CD4-positive, CD25-positive, alpha-beta regulatory T cell (primary cell): Measurements from ENCODE around the gene TRIOBP. TPM values are rescaled to one million over a fixed set of nuclear protein-coding genes. Genes with fewer than 3 reads are reported as not detected.
"Not testable (repeated sequence)": the region's sequence is repeated elsewhere in the genome, so short reads cannot be mapped to it uniquely, and the experiment has no call there.

Experiments
- ATAC-seq, 2 donors: fragments of 150-1000 bp; cut with Tn5 transposase; one replicate each; pipeline ENCODE4 v1.10.0; 2021; ENCODE audit warnings: low read depth in 2 of 2, moderate number of reproducible peaks in 2 of 2, moderate library complexity in 1 of 2
- DNase-seq, 3 donors: peaks; one replicate each; pipeline versions ENCODE4 v3.0.0 to v3.0.0-alpha.2; 2012 to 2022; ENCODE audit warnings: mixed read lengths in 1 of 3
- H3K27ac ChIP-seq: one replicate; pipeline ENCODE4 v1.7.0; 2013; ENCODE audit warnings: mild to moderate bottlenecking, low read length; ENCODE audit not compliant: insufficient read depth, poor library complexity, severe bottlenecking
- H3K27me3 ChIP-seq: one replicate; pipeline ENCODE4 v1.7.0; 2013; ENCODE audit warnings: low read length; ENCODE audit not compliant: control insufficient read depth, insufficient read depth
- H3K36me3 ChIP-seq: one replicate; pipeline ENCODE4 v1.7.0; 2013; ENCODE audit warnings: mild to moderate bottlenecking, low read length, moderate library complexity; ENCODE audit not compliant: control insufficient read depth, insufficient read depth
- H3K4me1 ChIP-seq: 2 replicates; pipeline ENCODE4 v1.7.0; 2013; ENCODE audit warnings: mild to moderate bottlenecking, low read length; ENCODE audit not compliant: insufficient read depth, control insufficient read depth, poor library complexity, severe bottlenecking
- H3K4me3 ChIP-seq: one replicate; pipeline ENCODE4 v1.7.0; 2013; ENCODE audit warnings: low read depth, mild to moderate bottlenecking, low read length, moderate library complexity
- H3K9me3 ChIP-seq, 2 experiments: 1 replicate in 1 of 2; 2 replicates in 1 of 2; pipeline ENCODE4 v1.7.0; 2013; ENCODE audit warnings: low read length in 2 of 2, mild to moderate bottlenecking in 1 of 2, moderate library complexity in 1 of 2; ENCODE audit not compliant: control insufficient read depth in 2 of 2
- H3K27ac Mint-ChIP-seq, 3 donors: one replicate each; pipeline ENCODE4 v1.8.0; 2020 to 2022; ENCODE audit warnings: mild to moderate bottlenecking in 3 of 3, mixed read lengths in 3 of 3, moderate library complexity in 2 of 3
- H3K27me3 Mint-ChIP-seq: one replicate; pipeline ENCODE4 v1.8.0; 2022; ENCODE audit warnings: mild to moderate bottlenecking, mixed read lengths
- H3K36me3 Mint-ChIP-seq: one replicate; pipeline ENCODE4 v1.8.0; 2020; ENCODE audit warnings: mixed read lengths
- H3K4me1 Mint-ChIP-seq, 4 donors: one replicate each; pipeline ENCODE4 v1.8.0; 2020 to 2022; ENCODE audit warnings: mixed read lengths in 4 of 4, mild to moderate bottlenecking in 1 of 4
- H3K4me3 Mint-ChIP-seq, 4 donors: one replicate each; pipeline ENCODE4 v1.8.0; 2020 to 2022; ENCODE audit warnings: mild to moderate bottlenecking in 4 of 4, mixed read lengths in 4 of 4, moderate library complexity in 3 of 4
- H3K9me3 Mint-ChIP-seq, 7 donors: one replicate each; pipeline ENCODE4 v1.8.0; 2020 to 2022; ENCODE audit warnings: mixed read lengths in 7 of 7, mild to moderate bottlenecking in 3 of 7, moderate library complexity in 2 of 7
- polyA plus RNA-seq, 4 donors: library from polyadenylated mRNA; unstranded; fragments of 300-500 nt; fragmentation: Illumina TruSeq; gene quantifications; one replicate each; pipeline ENCODE4 v1.2.3, GENCODE V29; 2021
- total RNA-seq: library from RNA; stranded (reverse); gene quantifications from one replicate; pipeline ENCODE4 v1.2.3, GENCODE V29; 2022

The TRIOBP gene
- total and polyA plus RNA-seq, 5 donors from 2014 or later: 10.9 to 24.8 (median 14.0) TPM

DNA sequence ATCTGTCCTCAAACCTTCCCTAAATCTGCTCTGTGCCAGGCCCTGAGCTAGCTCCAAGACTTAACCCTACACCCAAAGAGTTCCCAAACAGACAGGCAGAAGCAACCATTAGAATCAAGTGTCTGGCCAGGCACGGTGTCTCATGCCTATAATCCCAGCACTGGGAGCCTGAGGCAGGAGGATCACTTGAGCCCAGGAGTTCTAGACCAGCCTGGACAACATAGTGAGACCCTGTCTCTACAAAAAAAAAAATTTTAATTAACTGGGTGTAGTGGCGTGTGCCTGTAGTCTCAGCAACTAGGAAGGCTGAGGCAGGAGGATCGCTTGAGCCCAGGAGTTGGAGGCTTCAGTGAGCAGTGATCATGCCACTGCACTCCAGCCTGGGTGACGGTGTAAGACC lies 40.3 kb upstream of the TRIOBP start:
- H3K9me3 Mint-ChIP-seq, H3K27me3 ChIP-seq, H3K9me3 ChIP-seq, ATAC-seq, H3K27me3 Mint-ChIP-seq, H3K27ac ChIP-seq, H3K36me3 Mint-ChIP-seq, DNase-seq, H3K4me3 ChIP-seq: not testable (repeated sequence)
- Mint-ChIP-seq H3K4me1 (peaks cover 0 to 46% (median 23%) of the 10 kb centered on the region in 4 donors), H3K27ac (peak overlapping the region in 1 of 3 donors; percentile 65), H3K4me3 (peak overlapping the region in 1 of 4 donors; percentile 22)
- H3K36me3 ChIP-seq: peaks cover 26% of the 10 kb centered on the region
- peaks cover 29% of the 10 kb centered on the region for H3K4me1 ChIP-seq

DNA sequence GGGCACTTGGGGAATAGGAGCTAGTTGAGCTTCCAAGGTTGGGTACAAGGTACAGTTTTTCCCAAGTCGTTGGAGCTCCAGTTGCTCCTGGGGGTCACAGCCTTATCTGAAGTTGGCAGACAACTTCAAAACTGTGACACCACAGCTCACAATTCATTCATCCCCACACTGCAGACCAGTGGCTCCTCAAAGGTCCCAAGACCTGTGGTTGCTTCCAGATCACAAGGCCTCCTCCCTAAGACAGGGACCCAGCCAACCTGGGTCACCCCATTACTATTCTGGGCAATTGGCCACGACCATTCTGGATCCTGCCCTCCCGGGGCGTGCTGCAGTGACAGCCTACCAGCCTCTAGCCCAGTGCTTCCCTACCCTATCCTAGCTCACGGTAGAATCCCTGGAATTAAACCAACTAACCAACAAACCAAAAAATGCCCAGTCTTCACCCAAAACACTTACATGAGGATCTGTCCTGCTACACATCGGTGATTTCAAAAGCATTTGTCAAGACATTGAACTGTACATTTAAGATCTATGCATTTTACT lies 39.2 kb upstream of the TRIOBP start:
- H3K36me3 Mint-ChIP-seq: peaks cover 3% of the 10 kb centered on the region
- peaks cover 0 to 54% (median 29%) of the 10 kb centered on the region in 4 donors for H3K4me1 Mint-ChIP-seq
- Histone ChIP-seq H3K27me3 (no peaks in the 10 kb centered on the region), H3K27ac (peak overlapping the region; percentile 81), H3K4me3 (peak overlapping the region; percentile 87), H3K9me3 (no peaks in the 10 kb centered on the region), H3K4me1 (peaks cover 29% of the 10 kb centered on the region), H3K36me3 (peaks cover 19% of the 10 kb centered on the region)
- peak overlapping the region; percentile 38 to 93 (median 81) for H3K27ac Mint-ChIP-seq
- no peaks in the 10 kb centered on the region for H3K9me3 Mint-ChIP-seq
- ATAC-seq (no peak), DNase-seq (no peak)
- H3K27me3 Mint-ChIP-seq: no peaks in the 10 kb centered on the region
- H3K4me3 Mint-ChIP-seq: peak overlapping the region; percentile 81 to 90 (median 87)

DNA sequence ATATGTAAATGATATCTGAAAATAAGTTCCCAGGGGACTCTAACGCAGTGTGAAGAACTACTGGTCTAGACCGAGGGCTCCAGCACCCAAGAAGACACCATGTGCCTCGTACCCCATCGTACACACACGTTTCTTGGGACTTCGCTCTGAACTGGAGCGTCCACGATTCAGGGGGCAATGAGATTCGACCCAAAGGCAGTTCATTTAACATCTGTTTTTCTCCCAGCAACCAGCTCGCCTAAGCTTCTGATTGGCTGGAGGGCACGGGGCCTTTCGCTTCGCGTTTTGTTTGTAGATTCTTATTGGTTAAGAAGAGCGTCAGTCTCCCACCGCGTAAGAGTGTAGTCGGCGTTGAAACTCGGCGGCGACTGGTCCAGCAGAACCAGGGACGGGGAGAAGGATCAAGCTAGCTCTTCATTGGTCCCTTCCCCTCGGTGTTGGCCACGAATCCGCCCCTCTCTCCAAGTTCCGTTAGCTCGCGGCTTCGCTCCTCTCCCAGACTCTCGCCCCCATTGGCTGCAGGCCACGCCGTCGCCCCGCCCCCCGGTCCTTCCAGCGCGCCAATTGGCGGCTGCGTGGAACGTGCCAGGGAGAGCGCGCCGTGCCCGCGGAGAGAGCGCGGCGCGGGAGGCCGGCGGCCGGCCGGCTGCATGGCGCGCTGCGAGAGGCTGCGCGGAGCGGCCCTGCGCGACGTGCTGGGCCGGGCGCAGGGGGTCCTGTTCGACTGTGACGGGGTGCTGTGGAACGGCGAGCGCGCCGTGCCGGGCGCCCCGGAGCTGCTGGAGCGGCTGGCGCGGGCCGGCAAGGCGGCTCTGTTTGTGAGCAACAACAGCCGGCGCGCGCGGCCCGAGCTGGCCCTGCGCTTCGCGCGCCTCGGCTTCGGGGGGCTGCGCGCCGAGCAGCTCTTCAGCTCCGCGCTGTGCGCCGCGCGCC lies 38.4 kb upstream of the TRIOBP start, which contains the start of gene PDXP:
TSS of gene PDXP (plus strand) at position 591 of the 933 bp plus-strand sequence. CDS start at position 651, 60 bp downstream.
- H3K36me3 ChIP-seq: peaks cover 13% of the 10 kb centered on the region
- peak within 1 kb of the TSS; percentile 87 for H3K4me3 ChIP-seq
- Mint-ChIP-seq H3K4me1 (peaks cover 0 to 53% (median 29%) of the 10 kb centered on the region in 4 donors), H3K36me3 (peaks cover 3% of the 10 kb centered on the region), H3K27me3 (no peaks in the 10 kb centered on the region), H3K27ac (peak within 1 kb of the TSS; percentile 38 to 93 (median 86)), H3K9me3 (no peaks in the 10 kb centered on the region), H3K4me3 (peak within 1 kb of the TSS; percentile 85 to 94 (median 90))
- peak; percentile 95 to 98 for ATAC-seq
- peaks cover 29% of the 10 kb centered on the region for H3K4me1 ChIP-seq
- DNase-seq: peak; percentile 97 to 100 (median 98)
- H3K27ac ChIP-seq: peak within 1 kb of the TSS; percentile 81
- H3K27me3 ChIP-seq: no peaks in the 10 kb centered on the region
- no peaks in the 10 kb centered on the region for H3K9me3 ChIP-seq

DNA sequence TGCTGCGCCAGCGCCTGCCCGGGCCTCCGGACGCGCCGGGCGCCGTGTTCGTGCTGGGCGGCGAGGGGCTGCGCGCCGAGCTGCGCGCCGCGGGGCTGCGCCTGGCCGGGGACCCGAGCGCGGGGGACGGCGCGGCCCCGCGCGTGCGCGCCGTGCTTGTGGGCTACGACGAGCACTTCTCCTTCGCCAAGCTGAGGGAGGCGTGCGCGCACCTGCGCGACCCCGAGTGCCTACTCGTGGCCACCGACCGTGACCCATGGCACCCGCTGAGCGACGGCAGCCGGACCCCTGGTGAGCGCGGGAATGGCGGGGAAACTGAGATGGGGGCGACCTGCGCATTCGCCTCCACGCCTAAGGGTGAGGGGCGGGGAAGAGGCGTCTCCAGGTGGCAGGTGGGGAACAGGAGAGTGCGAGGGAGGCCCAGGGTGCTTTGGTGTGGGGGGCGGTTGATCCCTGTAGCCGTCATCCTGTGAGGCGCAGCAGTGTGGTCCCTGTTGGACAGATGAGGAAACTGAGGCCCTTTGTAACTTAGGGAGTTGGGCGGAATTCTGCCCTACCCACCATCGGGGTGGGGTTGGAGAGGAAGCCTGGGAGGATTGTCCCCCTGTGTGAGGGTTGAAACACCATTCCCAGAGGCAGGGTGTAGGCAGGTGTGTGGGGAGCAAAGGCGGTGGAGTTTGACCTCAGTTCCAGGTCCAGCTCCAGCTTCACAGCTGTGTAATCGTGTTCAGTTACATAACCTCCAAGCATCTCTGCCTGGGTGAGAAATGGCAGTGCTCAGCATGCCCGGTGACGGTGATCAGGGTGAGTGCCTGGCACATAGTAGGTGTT lies 37.6 kb upstream of the TRIOBP start:
- no peaks in the 10 kb centered on the region for H3K9me3 ChIP-seq
- H3K27ac Mint-ChIP-seq: peak overlapping the region; percentile 51 to 90 (median 86)
- peaks cover 0 to 52% (median 29%) of the 10 kb centered on the region in 4 donors for H3K4me1 Mint-ChIP-seq
- H3K27me3 Mint-ChIP-seq: no peaks in the 10 kb centered on the region
- no peaks in the 10 kb centered on the region for H3K9me3 Mint-ChIP-seq
- no peaks in the 10 kb centered on the region for H3K27me3 ChIP-seq
- no peak for ATAC-seq
- peak overlapping the region; percentile 84 to 94 (median 86) for H3K4me3 Mint-ChIP-seq
- H3K4me3 ChIP-seq: peak overlapping the region; percentile 76
- peaks cover 6% of the 10 kb centered on the region for H3K36me3 ChIP-seq
- H3K4me1 ChIP-seq: peaks cover 29% of the 10 kb centered on the region
- H3K36me3 Mint-ChIP-seq: peaks cover 3% of the 10 kb centered on the region
- DNase-seq: peak in 1 of 3 donors; percentile 35
- H3K27ac ChIP-seq: no peak overlapping the region

DNA sequence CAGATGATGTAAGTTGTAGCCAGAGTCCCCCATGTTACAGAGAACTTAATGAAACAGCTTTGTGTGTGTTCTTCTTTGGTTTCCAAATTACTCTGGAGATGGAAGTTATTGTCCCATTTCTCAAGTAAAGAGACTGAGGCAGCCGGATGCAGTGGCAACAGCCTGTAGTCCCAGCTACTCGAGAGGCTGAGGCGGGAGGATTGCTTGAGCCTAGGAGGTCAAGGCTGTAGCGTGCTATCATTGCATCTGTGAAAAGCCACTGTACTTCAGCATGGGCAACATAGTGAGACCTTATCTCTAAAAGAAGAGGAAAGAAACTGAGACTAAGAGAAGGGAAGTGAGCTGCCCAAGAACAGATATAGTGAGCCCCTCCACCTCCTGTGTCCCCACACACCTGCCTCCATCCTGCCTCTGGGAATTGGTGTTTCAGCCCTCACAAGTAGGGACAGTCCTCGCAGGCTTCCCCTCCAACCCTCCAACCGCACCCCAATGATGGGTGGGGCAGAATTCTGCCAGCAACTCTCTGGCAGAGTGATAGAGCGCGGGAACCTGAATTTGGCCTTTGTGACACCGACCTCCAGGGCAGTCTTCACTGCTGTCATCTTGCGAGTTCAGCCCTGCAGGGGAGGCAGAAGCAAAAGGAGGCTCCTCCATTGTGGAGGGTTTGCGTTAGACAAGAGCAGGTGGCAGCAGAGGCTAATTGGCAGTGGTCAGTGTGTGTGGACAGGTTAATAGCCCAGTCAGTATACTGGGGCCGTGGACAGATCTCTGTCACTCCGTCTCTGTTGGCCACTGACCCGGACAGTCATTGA lies 36.7 kb upstream of the TRIOBP start:
- Histone ChIP-seq H3K27me3 (no peaks in the 10 kb centered on the region), H3K27ac (no peak overlapping the region), H3K36me3 (no peaks in the 10 kb centered on the region), H3K9me3 (no peaks in the 10 kb centered on the region), H3K4me3 (peak overlapping the region; percentile 76), H3K4me1 (peaks cover 29% of the 10 kb centered on the region)
- H3K36me3 Mint-ChIP-seq: peaks cover 3% of the 10 kb centered on the region
- H3K27me3 Mint-ChIP-seq: no peaks in the 10 kb centered on the region
- ATAC-seq (no peak), DNase-seq (no peak)
- peak overlapping the region; percentile 51 to 90 (median 86) for H3K27ac Mint-ChIP-seq
- peak overlapping the region; percentile 84 to 94 (median 86) for H3K4me3 Mint-ChIP-seq
- H3K4me1 Mint-ChIP-seq: peaks cover 0 to 53% (median 29%) of the 10 kb centered on the region in 4 donors
- H3K9me3 Mint-ChIP-seq: no peaks in the 10 kb centered on the region

DNA sequence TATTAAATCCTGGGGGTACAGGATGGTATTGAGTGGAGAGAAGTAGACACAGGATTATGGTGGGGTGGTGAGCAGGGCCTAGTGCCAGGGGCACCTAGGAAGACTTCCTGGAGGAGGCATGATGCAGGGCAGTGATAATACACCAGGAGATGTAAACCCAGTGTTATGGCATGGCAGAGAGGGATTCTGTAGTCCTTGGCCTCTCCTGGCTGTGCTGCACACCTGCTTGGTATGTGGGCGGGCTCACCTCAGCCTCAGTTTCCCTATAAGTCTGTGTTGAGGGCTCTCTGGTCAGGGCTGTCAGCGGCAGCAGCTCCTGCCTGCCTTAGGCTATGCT lies 36.2 kb upstream of the TRIOBP start:
- peak overlapping the region; percentile 76 for H3K4me3 ChIP-seq
- no peaks in the 10 kb centered on the region for H3K9me3 ChIP-seq
- no peak overlapping the region for H3K27ac ChIP-seq
- H3K36me3 ChIP-seq: no peaks in the 10 kb centered on the region
- ATAC-seq (no peak), DNase-seq (no peak)
- peaks cover 29% of the 10 kb centered on the region for H3K4me1 ChIP-seq
- Mint-ChIP-seq H3K27me3 (no peaks in the 10 kb centered on the region), H3K4me1 (peaks cover 0 to 53% (median 29%) of the 10 kb centered on the region in 4 donors), H3K4me3 (peak overlapping the region; percentile 68 to 88 (median 84)), H3K27ac (peak overlapping the region in 2 of 3 donors; percentile 21 to 86), H3K9me3 (no peaks in the 10 kb centered on the region), H3K36me3 (peaks cover 3% of the 10 kb centered on the region)
- H3K27me3 ChIP-seq: no peaks in the 10 kb centered on the region
